Tibial nerve (tissue), 4 donors: ENCODE results near the gene COL1A1.

Source experiments
- CTCF ChIP-seq, 5 experiments: fragments of 200-600 bp in 3 of 5; fragments of 450-650 bp in 2 of 5; sonication (generic) in 3 of 5; IDR thresholded peaks; one replicate each; pipeline ENCODE4 v1.5.1; 2016 to 2019; ENCODE audit warnings: antibody characterized with exemption in 5 of 5, mild to moderate bottlenecking in 3 of 5, moderate library complexity in 2 of 5
- EP300 ChIP-seq, 2 donors: sonication (generic); formaldehyde crosslinking; IDR thresholded peaks; one replicate each; pipeline ENCODE4 v1.6.1; 2017; ENCODE audit warnings: antibody characterized with exemption in 2 of 2, mild to moderate bottlenecking in 1 of 2
- POLR2A ChIP-seq, 2 donors: fragments of 450-650 bp; IDR thresholded peaks; one replicate each; pipeline ENCODE4 v1.6.1; 2017; ENCODE audit warnings: antibody characterized with exemption in 2 of 2, mild to moderate bottlenecking in 2 of 2, moderate library complexity in 2 of 2

- TF ChIP-seq POLR2A (IDR thresholded peaks at IDR 0.05) = no peak
- no peak for TF ChIP-seq CTCF (IDR thresholded peaks at IDR 0.05)
- TF ChIP-seq EP300 (IDR thresholded peaks at IDR 0.05) = no peak
These were observed 12.4 kb downstream of the COL1A1 start for GRCh38 chr17:50188921-50189549.
